Gastroesophageal sphincter (tissue), 4 donors: Measurements from ENCODE around the gene ROPN1. TPM values are rescaled to one million over a fixed set of nuclear protein-coding genes. Genes with fewer than 3 reads are reported as not detected.

Experiments used
- ATAC-seq: fragments of 150-250 bp; one replicate; pipeline ENCODE4 v1.9.1; 2016; ENCODE audit warnings: mild to moderate bottlenecking, moderate library complexity
- H3K27ac ChIP-seq, 4 donors: fragments of 200-600 bp; sonication (generic) in 3 of 4; 1 replicate in 3 of 4; 2 replicates in 1 of 4; pipeline ENCODE4 v1.5.1; 2016 to 2019
- H3K27me3 ChIP-seq: fragments of 200-600 bp; sonication (generic); one replicate; pipeline ENCODE4 v1.5.1; 2019
- H3K36me3 ChIP-seq, 2 donors: fragments of 200-600 bp; sonication (generic); one replicate each; pipeline ENCODE4 v1.5.1; 2019; ENCODE audit warnings: control low read depth in 1 of 2
- H3K4me1 ChIP-seq, 3 donors: fragments of 200-600 bp; sonication (generic); 1 replicate in 2 of 3; 2 replicates in 1 of 3; pipeline ENCODE4 v1.5.1; 2016 to 2019; ENCODE audit warnings: control low read depth in 2 of 3
- H3K4me3 ChIP-seq, 2 donors: fragments of 200-600 bp; sonication (generic); one replicate each; pipeline ENCODE4 v1.5.1; 2019; ENCODE audit warnings: mild to moderate bottlenecking in 1 of 2, moderate library complexity in 1 of 2
- H3K9me3 ChIP-seq, 3 donors: fragments of 200-600 bp; sonication (generic); one replicate each; pipeline ENCODE4 v1.5.1; 2017 to 2019; ENCODE audit warnings: control low read depth in 2 of 3
- EP300 ChIP-seq: sonication (generic); formaldehyde crosslinking; IDR thresholded peaks from one replicate; pipeline ENCODE4 v1.6.1; 2017; ENCODE audit warnings: antibody characterized with exemption, mild to moderate bottlenecking
- POLR2A ChIP-seq, 2 donors: fragments of 450-650 bp; IDR thresholded peaks; one replicate each; pipeline ENCODE4 v1.6.1; 2017; ENCODE audit warnings: antibody characterized with exemption in 2 of 2, mild to moderate bottlenecking in 2 of 2, moderate library complexity in 1 of 2
- POLR2AphosphoS5 ChIP-seq: sonication (generic); formaldehyde crosslinking; IDR thresholded peaks from one replicate; pipeline ENCODE4 v1.6.1; 2017; ENCODE audit warnings: antibody characterized with exemption
- WGBS, 2 donors: methylation state at CpG; one replicate each; pipeline ENCODE4 v1.1.5; 2018; ENCODE audit warnings: low coverage in 1 of 2; 5-methylcytosine and 5-hydroxymethylcytosine counted together
- total RNA-seq, 4 donors: library from RNA; depleted of rRNA; stranded (reverse); fragments of >200 nt; gene quantifications; one replicate each; pipeline ENCODE4 v1.1.0, GENCODE V29; 2016
- TF ChIP-seq, protein P1 (sequence below), 4 experiments: fragments of 200-600 bp in 2 of 4; fragments of 450-650 bp in 2 of 4; sonication (generic) in 1 of 4; IDR thresholded peaks; one replicate each; pipeline ENCODE4 v1.5.1; 2017 to 2019; ENCODE audit warnings: antibody characterized with exemption in 4 of 4, mild to moderate bottlenecking in 2 of 4, moderate library complexity in 2 of 4

ROPN1 gene
- total RNA-seq, 4 donors from 2014 or later, result 0.93 TPM; not detected in 3

DNA sequence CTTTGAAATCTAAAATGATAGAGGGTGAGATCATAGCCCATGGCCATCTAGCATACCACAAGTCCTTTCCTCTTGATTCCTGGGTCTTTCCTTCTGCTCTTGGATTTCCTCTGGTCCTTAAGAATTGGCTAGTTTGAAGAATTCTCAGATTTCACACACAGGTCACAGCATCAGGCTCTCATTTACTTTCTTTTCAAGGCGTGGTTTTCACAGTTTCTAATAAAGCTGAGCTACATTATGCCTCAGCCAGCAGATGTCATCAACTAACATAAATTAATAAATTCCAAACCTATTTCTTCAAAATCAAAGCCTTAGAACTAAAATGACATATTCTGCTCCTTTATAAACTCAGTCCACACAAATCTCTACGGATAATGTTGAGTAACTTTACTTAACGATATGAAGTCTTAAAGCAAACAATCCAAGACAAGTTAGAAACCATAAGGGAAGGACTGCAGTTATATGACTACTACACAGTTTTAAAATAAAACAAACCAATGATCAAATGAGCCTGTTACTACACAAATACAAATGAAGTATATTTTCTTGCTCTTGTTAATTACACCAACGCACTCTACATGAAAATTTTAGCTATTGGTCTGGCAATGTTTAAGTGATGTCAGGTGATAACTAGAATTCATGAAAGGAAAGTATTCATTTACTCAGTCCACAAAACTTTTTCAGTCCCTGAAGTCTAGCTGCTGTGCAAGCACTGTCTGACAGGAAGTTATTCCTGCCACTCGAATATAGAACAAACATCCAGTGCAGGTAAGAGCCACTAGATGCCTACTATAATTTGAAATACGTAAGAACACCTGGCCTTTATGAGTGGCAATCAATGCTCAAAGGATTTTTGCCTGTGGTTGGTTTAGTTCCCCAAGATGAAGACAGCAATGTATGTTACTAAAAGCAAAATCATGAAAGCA, 40.1 kb downstream of the ROPN1 start:
- no peak for ATAC-seq
- 82 to 86% methylated on average over 6 of the region's 6 CpGs for WGBS, 2 donors
- no peaks in the 10 kb centered on the region for H3K4me1 ChIP-seq
- H3K4me3 ChIP-seq, result no peak overlapping the region
- no peak overlapping the region for H3K27ac ChIP-seq
- H3K9me3 ChIP-seq, result no peaks in the 10 kb centered on the region
- H3K36me3 ChIP-seq, result peaks cover 0 to 71% of the 10 kb centered on the region in 2 donors
- no peak for TF ChIP-seq EP300
- no peak for TF ChIP-seq POLR2AphosphoS5
- TF ChIP-seq, protein P1, sequence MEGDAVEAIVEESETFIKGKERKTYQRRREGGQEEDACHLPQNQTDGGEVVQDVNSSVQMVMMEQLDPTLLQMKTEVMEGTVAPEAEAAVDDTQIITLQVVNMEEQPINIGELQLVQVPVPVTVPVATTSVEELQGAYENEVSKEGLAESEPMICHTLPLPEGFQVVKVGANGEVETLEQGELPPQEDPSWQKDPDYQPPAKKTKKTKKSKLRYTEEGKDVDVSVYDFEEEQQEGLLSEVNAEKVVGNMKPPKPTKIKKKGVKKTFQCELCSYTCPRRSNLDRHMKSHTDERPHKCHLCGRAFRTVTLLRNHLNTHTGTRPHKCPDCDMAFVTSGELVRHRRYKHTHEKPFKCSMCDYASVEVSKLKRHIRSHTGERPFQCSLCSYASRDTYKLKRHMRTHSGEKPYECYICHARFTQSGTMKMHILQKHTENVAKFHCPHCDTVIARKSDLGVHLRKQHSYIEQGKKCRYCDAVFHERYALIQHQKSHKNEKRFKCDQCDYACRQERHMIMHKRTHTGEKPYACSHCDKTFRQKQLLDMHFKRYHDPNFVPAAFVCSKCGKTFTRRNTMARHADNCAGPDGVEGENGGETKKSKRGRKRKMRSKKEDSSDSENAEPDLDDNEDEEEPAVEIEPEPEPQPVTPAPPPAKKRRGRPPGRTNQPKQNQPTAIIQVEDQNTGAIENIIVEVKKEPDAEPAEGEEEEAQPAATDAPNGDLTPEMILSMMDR (IDR thresholded peaks at IDR 0.05), result no peak
- TF ChIP-seq POLR2A (IDR thresholded peaks at IDR 0.05), result no peak
- H3K27me3 ChIP-seq, result no peaks in the 10 kb centered on the region

DNA sequence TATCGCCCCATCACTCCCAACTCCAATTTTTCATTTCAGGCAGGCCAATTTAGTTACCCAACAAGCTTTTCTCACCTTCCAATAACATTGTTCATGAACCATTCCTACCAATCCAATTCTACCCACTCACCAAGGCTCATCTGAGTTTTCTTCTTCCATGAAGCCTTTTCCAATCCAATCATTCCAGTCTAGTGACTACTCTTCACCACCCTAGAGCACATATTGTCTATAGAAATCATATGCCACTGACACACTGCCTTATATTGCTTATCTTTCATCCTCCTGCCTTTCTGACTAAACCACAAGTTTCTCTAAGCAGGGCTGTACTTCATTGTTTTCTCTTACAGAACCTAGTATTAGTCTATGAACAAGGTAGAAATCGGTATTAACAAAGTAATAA, 42.3 kb downstream of the ROPN1 start:
- ATAC-seq, result no peak
- Histone ChIP-seq H3K27me3 (no peaks in the 10 kb centered on the region), H3K27ac (no peak overlapping the region), H3K4me3 (no peak overlapping the region), H3K4me1 (no peaks in the 10 kb centered on the region), H3K9me3 (no peaks in the 10 kb centered on the region), H3K36me3 (peaks cover 0 to 69% of the 10 kb centered on the region in 2 donors)
- TF ChIP-seq EP300 (no peak), POLR2A (IDR thresholded peaks at IDR 0.05) (no peak), POLR2AphosphoS5 (no peak)
- TF ChIP-seq, protein P1 (IDR thresholded peaks at IDR 0.05), result no peak
- WGBS, 2 donors, result 96 to 100% methylated on average over 2 of the region's 2 CpGs

DNA sequence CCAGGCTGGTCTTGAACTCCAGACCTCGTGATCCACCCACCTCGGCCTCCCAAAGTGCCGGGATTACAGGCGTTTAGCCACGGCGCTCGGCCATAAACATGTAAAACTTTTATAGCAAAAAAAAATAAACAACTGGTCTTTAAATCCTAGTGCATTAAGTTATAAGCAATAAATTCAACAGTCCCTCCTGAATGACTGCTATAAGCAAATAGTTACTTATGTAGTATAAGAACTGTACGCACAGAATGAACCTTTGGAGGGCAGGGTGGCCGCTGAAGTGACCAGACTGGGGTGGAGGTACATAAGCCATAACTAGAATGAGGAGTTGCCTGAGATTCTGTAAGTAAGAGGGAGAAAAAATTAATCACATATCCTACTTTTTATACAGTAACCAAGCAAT, 43.5 kb downstream of the ROPN1 start:
- no peak for ATAC-seq
- H3K27me3 ChIP-seq, result no peaks in the 10 kb centered on the region
- 95 to 96% methylated on average over 8 to 9 of the region's 9 CpGs for WGBS, 2 donors
- no peak overlapping the region for H3K27ac ChIP-seq
- H3K4me1 ChIP-seq, result no peaks in the 10 kb centered on the region
- TF ChIP-seq POLR2AphosphoS5 (no peak), POLR2A (IDR thresholded peaks at IDR 0.05) (no peak), EP300 (no peak)
- TF ChIP-seq, protein P1 (IDR thresholded peaks at IDR 0.05), result no peak
- H3K9me3 ChIP-seq, result no peaks in the 10 kb centered on the region
- peaks cover 0 to 74% of the 10 kb centered on the region in 2 donors for H3K36me3 ChIP-seq
- H3K4me3 ChIP-seq, result no peak overlapping the region

DNA sequence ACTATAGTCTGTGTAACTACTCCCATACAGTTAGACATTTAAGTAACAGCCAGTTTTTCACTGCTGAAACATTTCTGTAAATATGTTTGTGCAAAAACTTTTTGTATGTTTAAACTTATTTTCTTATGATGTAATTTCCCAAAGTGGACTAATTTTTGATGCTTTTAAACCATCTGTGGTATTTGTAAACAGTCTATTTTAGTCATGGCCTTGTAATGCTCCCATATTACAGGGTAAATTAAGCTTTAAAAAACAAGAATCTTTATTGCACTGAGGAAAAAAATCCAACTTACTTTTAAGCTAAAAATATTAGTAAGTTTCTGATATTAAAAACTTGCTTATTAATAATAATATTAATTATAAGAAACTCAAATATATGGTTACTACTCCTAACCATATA, 44.4 kb downstream of the ROPN1 start:
- Histone ChIP-seq H3K27ac (no peak overlapping the region), H3K4me3 (no peak overlapping the region), H3K4me1 (no peaks in the 10 kb centered on the region), H3K9me3 (no peaks in the 10 kb centered on the region), H3K27me3 (no peaks in the 10 kb centered on the region), H3K36me3 (peaks cover 0 to 72% of the 10 kb centered on the region in 2 donors)
- no peak for TF ChIP-seq EP300
- no peak for TF ChIP-seq POLR2A (IDR thresholded peaks at IDR 0.05)
- no peak for TF ChIP-seq POLR2AphosphoS5
- TF ChIP-seq, protein P1 (IDR thresholded peaks at IDR 0.05), result no peak
- ATAC-seq, result no peak

DNA sequence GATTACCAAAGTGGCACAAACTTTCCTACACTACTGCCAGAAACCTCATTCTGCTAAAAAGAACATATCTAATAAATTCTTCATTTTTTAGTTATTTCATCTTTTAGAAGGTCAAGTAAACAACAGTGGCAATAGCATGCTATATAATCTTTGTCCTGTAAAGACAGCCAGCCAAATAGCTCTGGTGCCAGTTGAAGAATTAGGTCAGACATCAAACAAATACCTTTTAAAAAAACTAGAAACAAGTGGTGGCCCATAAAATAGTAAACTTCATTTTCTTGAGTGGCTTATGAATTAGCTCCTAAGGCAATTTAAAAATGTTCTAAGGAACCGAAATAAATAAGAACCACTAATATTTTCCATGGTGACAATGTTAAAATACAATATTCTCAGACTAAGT, 50.4 kb downstream of the ROPN1 start:
- H3K9me3 ChIP-seq, result no peaks in the 10 kb centered on the region
- ATAC-seq, result no peak
- no peak overlapping the region for H3K4me3 ChIP-seq
- no peaks in the 10 kb centered on the region for H3K4me1 ChIP-seq
- H3K36me3 ChIP-seq, result peaks cover 0 to 33% of the 10 kb centered on the region in 2 donors
- TF ChIP-seq POLR2A (IDR thresholded peaks at IDR 0.05) (no peak), EP300 (no peak), POLR2AphosphoS5 (no peak)
- TF ChIP-seq, protein P1 (IDR thresholded peaks at IDR 0.05), result no peak
- H3K27ac ChIP-seq, result no peak overlapping the region
- H3K27me3 ChIP-seq, result no peaks in the 10 kb centered on the region
- 64 to 65% methylated on average over 1 of the region's 1 CpG for WGBS, 2 donors
